Measurements from ENCODE around the gene TSPAN13.
A peak's percentile ranks its signal among the peaks of the same experiment; 100 is the strongest.

Gene TSPAN13

DNA sequence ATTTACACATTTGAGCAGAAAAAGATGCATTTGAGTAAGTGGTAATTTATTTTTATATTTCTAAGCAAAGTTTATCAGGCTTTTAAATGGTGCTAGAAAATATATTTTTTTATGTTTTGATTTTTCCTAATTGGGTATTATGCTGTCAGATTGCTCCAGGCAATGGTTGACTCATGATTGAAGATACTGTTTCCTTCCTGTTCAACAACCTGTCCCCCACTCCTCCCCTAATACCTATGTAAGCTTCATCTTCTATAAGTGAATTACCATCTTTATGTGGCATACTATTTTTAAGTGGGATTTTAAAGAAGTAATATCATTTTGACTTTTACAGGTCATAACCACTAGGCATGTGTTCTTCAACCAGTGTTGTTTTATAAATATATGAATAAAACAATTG is 21.4 kb downstream of the TSPAN13 start:
- no peak for DNase-seq (ENCODE audit: low read depth)

- DNase-seq (ENCODE audit: low read depth), result no peak
Observed at GRCh38 chr7:16776053-16776452, 22.5 kb downstream of the TSPAN13 start.

DNA sequence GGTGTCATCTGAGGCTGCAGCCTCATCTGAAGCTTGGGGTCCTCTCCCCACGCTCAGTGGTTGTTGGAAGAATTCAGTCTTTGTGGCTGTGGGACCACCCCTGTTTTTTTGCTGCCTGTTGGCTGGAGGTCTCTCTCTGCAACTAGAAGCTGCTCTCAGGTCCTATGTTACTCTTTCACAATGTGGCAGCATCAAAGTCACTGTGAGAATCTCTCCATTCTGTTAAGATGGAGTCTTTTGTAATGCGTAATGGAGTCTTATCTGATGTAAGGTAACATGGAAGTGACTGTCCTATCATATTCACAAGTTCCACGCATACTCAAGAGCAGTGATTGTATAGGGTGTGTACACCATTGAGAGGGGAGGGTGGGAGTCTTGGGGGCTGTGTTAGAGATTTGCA is 24.9 kb downstream of the TSPAN13 start:
- DNase-seq (ENCODE audit: low read depth), result no peak

- no peak for DNase-seq (ENCODE audit: low read depth)
Observed at GRCh38 chr7:16779051-16779450, 25.5 kb downstream of the TSPAN13 start.

GRCh38 chr7:16780596-16780995 is 27.0 kb downstream of the TSPAN13 start:
- DNase-seq (ENCODE audit: low read depth), result no peak

DNA sequence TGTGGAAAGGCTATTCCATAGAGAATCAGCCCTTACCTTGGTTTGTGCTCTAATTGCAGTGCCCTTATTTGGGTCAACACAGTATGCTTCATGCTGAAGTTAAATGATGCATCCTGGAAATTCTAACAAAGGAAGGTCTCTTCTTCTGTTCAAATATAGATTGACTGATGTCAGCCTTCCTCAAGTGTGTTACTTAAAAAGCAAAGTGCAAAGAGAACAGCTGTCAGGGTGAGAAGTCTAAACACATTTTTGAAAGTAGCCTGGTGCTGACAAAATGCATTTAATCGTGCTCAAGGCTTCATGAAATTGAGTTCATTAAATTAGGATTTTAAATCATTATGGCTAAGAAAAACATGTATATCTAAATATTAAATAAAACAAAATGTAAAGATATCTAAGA is 31.8 kb downstream of the TSPAN13 start:
- no peak for DNase-seq (ENCODE audit: low read depth)

DNA sequence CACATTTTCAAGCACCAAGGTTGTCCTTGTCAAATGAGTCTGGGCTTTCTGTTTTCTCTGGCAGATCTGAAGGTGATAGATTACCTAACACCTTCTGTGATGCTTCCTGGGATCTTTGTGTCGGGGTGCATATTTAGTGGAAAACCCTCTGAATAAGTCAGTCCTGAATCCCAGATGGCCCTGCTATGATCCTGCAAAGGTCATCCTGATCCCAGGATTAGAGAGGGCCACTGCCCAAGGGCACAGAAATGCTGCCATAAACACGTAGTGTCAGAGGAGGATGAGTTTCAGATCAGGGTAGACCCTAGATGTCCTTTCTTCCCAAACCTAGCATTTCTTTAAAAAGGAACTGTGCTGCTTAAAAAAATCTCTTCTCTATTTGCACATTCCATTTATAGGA is 32.3 kb downstream of the TSPAN13 start:
- no peak for DNase-seq (ENCODE audit: low read depth)

DNA sequence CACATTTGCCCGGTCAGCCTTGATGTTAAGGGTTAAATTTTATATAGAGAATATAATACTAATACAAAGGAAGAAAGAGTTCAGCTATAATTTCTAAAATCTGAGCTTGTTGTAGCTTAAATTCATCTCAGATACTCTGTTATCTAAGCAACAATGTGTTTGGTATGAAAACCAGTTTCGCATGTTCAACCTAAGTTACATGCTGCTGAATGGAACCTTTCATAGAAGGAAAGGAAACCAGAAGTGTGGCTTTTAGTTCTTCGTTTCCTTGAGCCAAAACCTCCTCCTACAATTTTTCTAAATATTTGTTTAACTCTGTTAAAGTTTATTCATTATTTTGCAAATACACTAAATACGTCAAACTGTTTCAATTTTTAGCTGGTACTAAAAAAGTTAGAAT is 32.7 kb downstream of the TSPAN13 start:
- no peak for DNase-seq (ENCODE audit: low read depth)

DNA sequence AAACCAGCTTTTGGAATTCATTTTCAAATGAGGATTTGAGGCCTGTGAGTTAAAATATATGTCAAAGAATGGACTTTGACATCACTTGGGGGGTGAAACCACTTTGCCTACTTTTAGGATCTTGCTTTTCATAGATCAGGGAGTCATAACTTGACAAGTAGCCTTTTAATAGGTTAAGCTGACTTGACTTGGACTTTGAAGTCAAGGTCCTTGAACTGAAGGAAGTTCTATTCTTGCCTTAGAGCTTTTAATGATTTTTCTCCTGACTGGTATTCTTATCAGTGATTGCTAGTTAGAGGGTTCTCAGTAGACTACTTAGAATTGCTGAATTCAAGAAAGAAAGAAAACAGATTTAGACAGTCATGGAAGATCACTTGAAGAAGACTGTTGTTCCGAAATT is 33.6 kb downstream of the TSPAN13 start:
- no peak for DNase-seq (ENCODE audit: low read depth)

DNA sequence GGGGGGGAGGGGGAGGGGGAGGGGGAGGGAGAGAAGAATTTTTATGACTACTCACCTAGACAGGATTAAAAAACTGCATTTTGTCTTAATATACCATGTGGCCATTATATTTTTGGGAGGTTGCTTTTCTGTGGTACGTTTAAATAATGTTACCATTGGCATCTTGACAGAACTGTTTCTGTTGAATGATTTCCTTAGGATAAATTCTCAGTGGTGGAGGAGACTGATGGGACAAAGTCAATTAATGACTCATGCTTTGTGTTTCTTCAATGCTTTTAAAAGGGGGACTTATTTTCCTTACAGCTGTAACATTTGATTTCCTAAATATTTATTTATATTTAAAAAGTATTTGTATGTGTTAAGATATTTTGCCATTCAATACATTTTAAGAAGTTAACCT is 37.5 kb downstream of the TSPAN13 start:
- peak; percentile 15 for DNase-seq (ENCODE audit: low read depth)

- no peak for DNase-seq (ENCODE audit: low read depth)
Observed at GRCh38 chr7:16791905-16792698, 38.5 kb downstream of the TSPAN13 start.

GRCh38 chr7:16794986-16795385 is 41.4 kb downstream of the TSPAN13 start:
- DNase-seq (ENCODE audit: low read depth), result no peak

DNA sequence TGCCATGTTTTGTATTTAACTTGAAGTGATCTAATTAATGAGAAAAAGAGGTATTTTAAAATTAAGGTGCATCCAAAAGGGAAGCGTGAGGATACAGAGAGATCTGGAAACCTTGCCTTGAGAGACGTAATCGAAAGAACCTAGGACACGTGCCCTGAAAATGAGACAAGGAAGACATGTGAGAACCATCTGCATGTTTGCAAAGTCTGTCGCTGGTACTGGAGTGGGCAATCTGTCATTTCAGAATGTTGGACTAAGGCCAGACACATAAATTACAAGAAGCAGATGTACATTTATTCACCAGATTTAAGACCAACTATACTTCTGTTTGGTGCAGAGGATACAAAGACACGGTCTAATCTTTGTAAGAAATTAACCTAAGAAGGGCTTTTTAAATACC is 42.1 kb downstream of the TSPAN13 start:
- DNase-seq (ENCODE audit: low read depth), result no peak

- DNase-seq (ENCODE audit: low read depth), result peak; percentile 77
Observed at GRCh38 chr7:16801111-16801542, 47.6 kb downstream of the TSPAN13 start.

- no peak for DNase-seq (ENCODE audit: low read depth)
Observed at GRCh38 chr7:16801579-16801978, 48.0 kb downstream of the TSPAN13 start.

DNA sequence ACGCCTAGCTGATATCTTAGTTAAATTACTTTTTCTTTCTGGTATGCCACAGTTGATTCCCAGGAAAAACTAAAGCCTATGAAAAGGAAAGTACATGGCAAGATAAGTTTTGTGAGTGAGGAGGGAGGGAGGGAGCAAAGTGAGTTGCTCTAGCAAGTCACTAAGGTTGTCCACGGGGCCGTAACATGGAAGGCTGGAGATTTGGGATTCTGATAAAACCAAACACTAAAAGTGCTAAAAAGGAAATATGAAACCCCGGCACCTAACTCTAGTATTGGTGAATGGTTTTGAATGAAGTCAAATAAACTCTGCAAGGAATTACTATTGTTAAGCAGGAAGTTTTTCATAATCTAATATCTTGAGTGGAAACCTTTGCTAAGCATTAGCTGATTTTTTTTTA is 49.6 kb downstream of the TSPAN13 start:
- DNase-seq (ENCODE audit: low read depth), result no peak

DNA sequence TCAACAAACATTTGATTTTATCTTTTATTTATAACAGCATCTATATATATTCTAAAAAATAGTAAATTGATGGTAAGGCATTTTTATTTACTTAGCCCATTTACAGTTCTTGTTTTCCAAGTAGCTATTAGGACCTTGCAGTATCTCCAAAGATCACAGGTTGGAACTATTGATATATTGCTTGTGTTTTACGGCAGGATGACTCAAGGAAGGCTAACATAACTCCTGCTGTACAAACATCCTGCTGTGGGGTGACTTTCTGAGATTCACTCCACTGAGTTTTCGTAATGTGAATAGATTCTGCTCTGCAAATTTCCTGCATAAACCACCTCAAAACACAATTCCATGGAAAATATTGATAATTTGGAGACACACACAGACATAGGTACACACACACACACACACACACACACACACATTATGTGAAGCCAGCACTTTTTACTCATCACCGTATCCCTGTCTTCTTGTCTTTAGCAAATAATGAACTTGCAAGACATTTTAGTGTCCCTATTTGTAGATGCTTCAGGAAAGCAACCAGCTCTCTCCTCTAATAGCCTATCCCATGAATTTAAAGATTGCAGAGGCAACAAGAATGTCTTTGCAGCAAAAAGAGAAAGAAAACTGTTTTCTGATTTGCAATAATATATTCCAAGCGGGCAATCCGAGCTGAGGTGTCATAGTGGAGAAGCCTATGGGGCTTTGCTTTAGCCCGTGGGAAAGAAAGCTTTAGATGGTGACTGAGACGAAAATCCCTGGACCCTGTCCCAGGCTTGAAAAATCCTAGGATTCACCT is 50.5 kb downstream of the TSPAN13 start:
- peak; percentile 9 for DNase-seq (ENCODE audit: low read depth)

- DNase-seq (ENCODE audit: low read depth), result no peak
Observed at GRCh38 chr7:16804674-16805439, 51.3 kb downstream of the TSPAN13 start, which contains the start of gene AGR2. Gene AGR2 (minus strand): TSS chr7:16804999. CDS start chr7:16801796, 3,203 bp downstream.

- DNase-seq (ENCODE audit: low read depth), result no peak
Observed at GRCh38 chr7:16805441-16805840, 51.9 kb downstream of the TSPAN13 start.

DNA sequence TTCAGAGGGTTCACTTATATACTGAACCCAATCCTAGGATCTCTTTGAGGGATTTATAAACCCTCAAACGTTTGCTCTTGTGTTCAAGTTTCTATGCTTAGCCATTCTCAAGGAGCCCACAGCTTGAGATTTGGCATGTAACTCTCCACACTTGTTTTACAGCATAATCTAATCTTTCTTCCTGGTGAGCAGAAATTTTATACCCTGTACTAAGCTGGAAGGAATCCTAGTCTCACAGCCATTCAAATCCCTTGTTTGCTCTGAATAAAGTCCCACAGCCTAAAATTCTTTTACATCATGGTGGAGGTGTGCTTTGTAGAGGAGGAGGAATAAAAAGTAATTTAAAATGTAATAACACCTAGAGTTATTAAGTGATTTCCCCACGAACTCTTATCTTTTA is 56.6 kb downstream of the TSPAN13 start:
- no peak for DNase-seq (ENCODE audit: low read depth)

DNA sequence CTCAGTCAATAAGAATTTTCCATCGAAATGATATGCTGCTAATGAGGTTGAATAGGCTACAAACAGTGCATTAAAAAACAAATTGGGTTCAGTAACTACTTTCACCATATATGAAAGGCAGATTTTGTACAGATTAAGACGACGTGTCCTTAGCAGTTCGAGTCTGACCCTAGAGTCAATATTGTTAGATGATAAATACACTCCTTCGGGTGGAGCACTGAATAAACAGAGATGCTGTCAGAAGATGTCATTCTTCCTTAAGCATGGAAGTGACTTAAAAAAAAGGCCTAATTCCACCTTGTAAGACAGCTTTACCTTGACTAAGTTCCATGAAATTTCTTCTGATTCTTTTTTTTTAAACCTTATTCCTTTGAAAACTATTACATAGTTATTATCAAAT is 57.0 kb downstream of the TSPAN13 start:
- DNase-seq (ENCODE audit: low read depth), result no peak

DNA sequence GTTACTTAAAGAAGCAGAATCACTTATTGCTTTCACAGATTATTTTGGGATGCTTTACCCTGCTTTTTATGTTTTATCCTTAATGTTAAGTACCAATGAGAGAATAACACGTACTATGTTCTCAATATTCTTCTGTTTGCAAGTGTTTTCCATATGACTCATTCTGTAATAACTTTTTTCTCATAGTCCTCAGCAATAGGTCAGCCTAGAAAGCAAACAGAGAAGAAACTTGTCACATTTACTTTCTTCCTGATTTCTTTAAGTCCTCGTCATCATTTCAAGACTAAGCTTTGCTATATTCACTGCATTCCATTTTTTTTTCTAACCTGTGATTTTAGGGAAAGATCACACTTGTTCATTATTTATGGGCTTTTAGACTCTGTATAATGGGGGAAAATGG is 58.0 kb downstream of the TSPAN13 start:
- DNase-seq (ENCODE audit: low read depth), result peak; percentile 82
